ENCODE measurements around the gene CNTROB.

The CNTROB gene

DNA sequence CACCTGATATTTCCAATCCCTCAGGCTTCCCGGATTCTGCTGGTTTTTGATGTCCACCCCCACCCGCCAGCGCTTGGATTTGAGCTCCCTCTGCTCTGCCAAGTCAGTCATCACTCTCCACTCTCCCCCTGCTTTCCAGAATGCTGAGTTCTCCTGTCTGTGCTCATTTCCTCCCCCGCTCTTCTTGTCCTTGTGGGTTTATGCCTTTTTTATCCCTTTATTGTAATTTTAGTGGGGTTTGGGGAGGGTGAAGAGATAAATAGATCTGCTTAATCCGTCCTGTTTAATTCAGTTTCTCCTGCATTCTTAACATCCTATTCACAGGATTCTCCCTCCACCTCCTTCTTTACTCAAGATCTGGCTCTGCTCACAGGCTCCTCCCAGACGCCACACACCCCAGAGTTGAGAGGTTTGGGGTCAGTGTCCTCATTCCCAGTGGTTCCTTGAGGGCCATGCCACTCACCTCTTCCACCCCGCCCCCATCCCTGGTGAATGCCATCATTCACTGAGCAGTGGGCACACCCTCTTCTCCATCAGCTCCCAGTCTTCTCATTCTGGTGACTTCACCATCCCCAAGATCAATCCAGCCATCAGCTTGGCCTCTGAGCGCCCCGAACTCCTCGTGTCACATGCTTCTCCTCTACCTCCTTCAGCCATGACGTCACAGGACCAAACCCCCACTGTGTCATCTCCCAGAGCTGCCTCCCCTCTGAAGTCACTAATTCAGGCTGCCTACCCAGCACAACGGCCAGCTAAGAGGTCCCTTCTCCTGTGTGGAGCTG lies 55.3 kb downstream of the CNTROB start:
- no peak for DNase-seq

DNA sequence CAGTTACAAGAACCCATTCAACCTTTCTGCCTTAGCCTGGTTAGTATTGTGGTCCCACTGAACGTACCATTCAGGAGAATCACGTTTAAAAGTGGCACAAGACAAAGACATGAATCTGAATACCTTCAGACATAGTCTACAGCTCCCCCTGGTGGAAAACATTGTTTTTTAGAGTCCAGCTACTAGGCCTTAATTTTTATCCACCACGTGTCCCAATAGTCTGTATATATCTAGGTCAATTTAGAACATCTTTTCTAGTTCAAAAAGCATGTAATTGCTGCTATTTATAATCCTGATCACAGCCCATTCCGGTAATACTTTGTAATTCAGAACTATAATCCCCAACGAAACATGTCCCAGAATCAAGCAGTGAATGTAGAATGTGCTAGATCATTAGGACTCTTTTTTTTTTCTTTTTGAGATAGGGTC lies 56.8 kb downstream of the CNTROB start:
- DNase-seq = peak; percentile 12 to 68

DNA sequence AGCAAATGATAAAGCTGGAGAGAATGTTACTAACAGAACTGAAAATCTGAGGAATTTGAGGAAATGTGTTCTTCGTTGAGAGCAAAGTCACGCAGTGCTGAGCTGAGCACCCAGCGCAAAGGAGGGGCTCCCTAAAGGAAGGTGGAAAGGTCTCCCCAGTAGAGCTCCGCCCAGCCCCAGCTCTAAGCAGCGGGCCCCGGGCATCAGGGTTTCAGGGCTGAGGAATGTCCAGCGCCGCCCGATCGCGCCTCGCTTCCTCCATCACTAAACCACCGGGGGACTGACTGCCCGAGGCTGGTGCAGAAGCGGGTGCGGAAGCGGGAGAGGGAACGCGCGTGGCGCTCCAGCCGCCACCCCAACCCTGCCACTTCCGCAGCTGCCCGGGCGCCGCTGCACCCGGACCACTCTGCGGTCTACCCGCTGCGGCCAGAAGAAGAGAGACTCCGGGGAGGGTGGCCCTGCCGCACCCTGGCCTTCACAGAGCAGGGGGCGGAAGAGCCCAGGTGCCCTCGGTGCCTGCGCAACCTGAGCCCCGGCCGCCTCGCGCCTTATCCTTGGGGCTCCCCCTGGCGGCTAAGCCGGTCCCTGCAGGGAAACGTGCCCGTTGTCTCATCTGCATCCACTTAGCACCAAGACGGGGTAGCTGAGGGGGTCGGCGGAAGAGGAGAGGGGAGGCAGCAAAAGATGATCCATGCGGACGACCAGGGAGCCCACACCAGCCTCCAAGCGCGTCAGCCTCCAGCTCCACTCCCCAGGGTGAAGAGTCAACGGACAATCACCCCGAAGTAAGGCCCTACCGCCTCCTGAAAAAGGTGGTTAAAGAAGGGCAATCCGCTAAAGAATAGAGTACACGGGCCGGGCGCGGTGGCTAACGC lies 58.0 kb downstream of the CNTROB start:
- DNase-seq = peak in 1 of 2 experiments; percentile 43

DNA sequence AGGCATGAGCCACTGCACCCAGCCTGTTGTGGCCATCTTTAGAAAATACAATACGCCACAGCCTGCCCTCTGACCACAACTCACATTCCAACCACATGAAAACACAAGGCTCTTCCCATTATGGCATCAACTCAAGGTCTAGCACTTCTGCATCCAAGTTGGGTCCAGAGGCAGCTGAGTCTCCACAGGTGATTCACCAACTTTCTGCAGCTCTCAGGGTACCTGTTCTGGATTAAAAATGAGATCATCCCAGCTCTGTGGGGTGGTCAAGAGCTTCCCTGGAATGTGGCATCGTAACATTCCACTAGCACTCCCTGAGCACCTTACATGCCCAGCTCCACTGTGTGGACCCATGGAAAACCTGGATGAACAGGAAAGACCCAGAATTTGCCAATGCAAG lies 60.5 kb downstream of the CNTROB start:
- no peak for DNase-seq

DNA sequence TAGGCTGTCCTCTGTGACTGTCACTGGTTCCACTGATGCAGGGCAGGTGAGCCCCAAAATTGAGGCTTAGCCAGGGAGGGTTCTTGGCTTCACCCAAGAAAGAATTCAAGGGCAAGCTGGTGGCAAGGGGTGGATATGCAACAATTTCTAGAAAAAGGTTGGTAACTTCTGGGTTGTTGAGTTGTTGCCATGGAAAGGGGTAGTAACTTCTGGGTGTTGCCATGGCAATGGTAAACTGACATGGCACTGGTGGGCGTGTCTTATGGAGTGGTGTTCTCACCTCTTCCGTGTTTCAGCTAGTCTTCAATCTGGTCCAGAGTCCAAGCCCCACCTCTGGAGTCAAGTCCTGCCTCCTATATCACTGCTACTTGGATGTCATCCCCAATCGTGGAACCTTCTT lies 60.9 kb downstream of the CNTROB start:
- DNase-seq = no peak

DNA sequence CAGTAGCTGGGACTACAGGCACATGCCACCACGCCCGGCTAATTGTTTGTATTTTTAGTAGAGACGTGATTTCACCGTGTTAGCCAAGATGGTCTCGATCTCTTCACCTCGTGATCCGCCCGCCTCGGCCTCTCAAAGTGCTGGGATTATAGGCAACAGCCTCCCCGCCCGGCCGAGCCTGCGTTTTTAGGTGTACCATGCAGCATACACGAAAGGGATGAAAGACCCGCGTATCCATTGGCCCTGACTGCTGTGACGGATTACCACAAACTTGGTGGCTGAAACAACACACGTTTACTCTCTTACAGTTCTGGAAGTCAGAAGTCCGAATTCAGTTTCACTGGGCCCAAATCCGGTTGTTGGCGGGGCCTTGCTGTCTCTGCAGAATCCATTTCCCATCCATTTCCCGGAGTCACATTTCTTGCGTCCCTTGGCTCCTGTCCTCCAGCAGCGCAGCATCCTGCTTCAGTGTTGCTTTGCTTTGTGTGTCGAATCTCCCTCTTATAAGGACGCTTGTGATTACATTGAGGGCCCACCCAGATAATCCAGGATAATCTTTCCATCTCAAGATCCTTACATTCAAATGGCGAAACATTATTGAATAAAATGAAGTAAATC lies 62.1 kb downstream of the CNTROB start:
- DNase-seq = peak in 1 of 2 experiments; percentile 5

DNA sequence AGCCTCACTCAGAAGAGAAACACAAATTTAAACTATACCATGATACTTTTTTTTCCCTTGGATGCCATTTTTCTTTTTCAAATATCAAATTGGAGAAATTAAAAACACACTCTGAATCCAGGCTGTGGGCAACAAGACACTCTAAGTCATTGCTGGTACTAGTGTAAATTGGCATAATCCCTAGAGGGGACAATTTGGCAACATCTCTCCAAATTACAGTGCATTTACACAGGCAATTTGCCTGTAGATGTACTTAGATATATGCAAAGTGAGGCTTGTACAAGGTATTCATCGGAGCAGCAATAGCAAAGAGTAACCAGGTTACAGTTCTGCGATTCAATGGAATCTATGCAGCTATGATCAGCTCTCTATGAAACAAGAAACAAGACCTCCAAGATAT lies 63.7 kb downstream of the CNTROB start:
- DNase-seq = no peak

DNA sequence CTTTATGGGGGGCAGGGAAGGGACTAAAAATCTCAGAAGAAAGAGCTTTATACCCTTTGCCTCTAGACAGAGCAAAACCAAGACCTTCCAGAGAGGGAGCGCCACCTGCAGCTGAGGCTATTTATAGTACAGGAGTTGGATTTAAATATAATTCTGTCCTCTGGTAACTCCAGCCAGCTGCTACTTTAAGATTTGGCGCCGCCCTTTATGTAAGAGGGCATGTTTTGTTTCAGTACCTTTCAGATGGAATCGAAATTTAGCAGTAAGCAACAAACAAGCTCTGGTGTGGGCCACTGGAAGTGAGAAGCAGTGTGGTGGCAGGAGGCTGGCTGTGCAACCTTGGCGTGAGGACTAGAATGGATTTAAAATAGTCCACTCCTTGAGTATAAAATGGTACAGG lies 65.2 kb downstream of the CNTROB start:
- DNase-seq = peak in 1 of 2 experiments; percentile 46
